Hepatic stellate cell (primary cell): ENCODE measurements around the gene PEX5L.
"Not testable (repeated sequence)": the region's sequence is repeated elsewhere in the genome, so short reads cannot be mapped to it uniquely, and the experiment has no call there.

Source experiments
- DNase-seq: peaks from one replicate; pipeline ENCODE4 v3.0.0; 2011; ENCODE audit warnings: low spot score

The PEX5L gene

DNA sequence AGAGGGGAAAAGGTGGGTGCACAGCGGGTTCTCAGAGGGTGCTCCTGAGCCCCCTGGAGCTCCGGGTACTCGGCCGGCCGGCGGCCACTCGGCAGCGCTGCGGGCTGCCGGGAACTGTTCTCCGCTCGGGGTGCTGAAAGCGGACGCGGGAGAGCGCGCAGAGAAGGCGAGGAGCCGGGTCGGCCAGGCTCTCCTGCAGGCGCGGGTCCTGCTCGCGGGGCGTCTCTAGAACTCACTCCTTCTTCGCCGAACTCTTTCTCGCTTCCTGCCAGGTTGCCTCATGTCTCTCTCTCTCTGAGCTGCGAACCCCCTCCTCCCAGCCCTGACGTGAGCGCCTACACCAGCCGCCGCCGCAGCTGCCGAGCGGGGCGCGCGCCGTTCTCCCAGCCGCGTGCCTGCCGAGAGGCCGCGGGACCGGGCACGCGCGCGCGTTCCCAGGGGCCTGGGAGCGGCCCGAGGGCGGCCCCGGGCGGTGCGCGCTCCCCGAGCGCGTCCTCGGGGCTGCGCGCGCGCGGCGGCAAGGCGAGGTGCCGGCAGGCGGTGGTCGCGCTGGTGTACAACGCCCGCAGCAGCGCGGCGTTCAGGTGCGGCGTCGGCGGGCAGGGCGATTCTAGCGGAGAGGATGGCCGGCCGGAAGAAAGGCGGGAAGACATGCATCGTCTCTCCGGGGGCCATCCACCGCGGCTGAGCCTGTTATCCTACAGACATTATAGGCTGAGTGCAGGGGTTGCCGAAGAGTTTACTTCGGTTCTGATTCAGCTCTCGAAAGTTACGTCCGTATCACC lies at the start of gene PEX5L:
TSS of gene PEX5L (minus strand) at position 267 of the 785 bp plus-strand sequence. CDS start 338 bp downstream, outside the sequence.
- DNase-seq = peak; percentile 20

GRCh38 chr3:180085122-180085710 lies 48.5 kb upstream of the PEX5L start:
- no peak for DNase-seq

GRCh38 chr3:180082699-180083098 lies 46.0 kb upstream of the PEX5L start:
- DNase-seq = no peak

- no peak for DNase-seq
These were observed 41.9 kb upstream of the PEX5L start for GRCh38 chr3:180078592-180078991.

- no peak for DNase-seq
These were observed 36.8 kb upstream of the PEX5L start for GRCh38 chr3:180073561-180073960.

- no peak for DNase-seq
These were observed 36.0 kb upstream of the PEX5L start for GRCh38 chr3:180072786-180073185.

- DNase-seq = no peak
These were observed 34.2 kb upstream of the PEX5L start for GRCh38 chr3:180070925-180071324.

DNA sequence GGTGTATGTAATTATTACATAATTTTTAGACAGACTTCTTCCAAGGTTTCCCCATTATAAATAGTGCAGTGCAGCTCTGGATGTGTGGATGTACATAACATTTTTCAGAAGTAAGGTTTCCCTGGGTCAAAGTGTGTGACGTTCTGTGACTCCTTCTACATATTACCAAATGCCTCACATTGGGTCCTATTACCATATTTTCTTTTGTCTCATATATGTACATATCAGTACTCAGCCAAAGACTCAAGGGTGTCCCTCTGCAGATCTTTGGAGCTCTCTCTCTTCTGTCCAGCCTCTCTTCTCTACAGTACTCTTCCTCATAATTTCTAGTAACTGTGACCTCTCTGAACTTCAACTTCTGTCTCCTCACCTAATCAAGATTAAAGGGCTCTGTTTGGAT lies 31.3 kb upstream of the PEX5L start:
- DNase-seq = no peak

DNA sequence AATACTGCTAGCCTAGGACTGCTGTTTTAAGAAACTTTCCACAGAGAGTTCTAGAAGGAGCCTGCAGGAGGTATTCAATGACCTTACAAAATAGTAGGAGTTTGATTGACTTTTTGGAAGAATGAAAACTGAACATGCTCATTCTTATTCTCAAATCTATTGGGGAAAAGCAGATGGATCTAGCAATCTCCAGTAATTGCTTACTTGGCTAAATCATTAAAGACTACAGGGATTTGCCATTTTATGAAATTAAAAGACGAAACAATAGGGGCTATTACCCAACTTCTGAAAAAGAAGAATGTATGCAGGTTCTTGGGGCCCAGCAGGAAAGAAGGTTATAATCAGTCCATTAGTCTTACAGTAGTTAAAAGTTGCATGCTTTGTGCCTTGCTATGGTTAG lies 29.9 kb upstream of the PEX5L start:
- no peak for DNase-seq

- no peak for DNase-seq
These were observed 27.0 kb upstream of the PEX5L start for GRCh38 chr3:180063783-180064182.

- DNase-seq = no peak
These were observed 26.0 kb upstream of the PEX5L start for GRCh38 chr3:180062771-180063170.

DNA sequence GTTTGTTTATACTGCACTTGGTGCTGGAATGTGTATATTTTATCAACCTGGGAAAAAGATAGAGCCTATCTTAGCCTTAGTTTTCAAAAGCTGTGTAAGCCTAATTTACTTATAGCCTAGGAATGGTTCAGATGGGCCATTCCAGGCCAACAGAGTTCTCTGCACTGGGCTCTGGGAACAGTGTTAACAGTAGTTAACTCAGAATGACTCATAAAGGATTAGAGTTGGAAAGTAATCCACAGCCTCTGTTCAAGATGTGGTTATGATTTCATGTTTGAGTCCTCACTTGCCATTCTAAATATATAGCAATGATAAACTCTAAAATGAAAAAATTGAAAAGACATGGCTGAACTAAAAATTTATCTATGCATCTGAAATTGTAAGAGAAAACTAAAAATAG lies 22.6 kb upstream of the PEX5L start:
- DNase-seq = no peak

- DNase-seq = no peak
These were observed 21.5 kb upstream of the PEX5L start for GRCh38 chr3:180058238-180058637.

- not testable (repeated sequence) for DNase-seq
These were observed 18.9 kb upstream of the PEX5L start for GRCh38 chr3:180055656-180056055.

DNA sequence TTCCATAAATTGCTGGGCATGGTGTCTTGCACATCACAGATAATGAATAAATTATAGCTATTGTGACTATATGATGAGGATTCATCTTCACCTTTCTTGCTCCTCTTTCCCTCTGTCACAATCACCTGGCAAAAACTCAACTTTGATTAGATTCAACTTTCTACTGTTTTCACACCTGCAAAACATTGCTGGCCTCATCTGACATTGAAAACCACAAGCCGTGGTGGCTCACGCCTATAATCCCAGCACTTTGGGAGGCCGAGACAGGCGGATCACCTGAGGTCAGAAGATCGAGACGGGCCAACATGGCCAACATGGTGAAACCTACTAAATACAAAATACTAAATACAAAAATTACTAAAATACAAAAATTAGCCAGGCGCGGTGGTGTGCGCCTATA lies 12.7 kb upstream of the PEX5L start:
- DNase-seq = no peak

- DNase-seq = no peak
These were observed 12.1 kb upstream of the PEX5L start for GRCh38 chr3:180048840-180049239.

DNA sequence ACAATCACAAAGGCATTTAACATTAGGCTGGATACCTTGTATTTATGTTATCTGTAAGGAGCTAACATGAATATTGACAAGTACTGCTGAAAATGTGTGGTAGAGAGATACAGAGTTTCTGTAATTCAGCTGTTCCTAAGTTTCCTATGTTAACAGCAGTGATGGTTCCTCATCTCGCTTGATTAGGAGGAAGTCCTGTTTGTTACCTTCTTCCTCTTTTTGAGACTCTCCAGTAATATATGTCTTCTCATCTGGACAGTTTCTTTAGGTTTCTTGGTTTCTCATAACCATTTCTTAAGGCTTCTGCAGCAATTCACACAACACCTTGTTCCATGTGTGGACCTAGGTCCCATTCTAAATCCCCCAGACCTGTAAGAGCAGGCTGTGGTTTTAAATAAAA lies 11.4 kb upstream of the PEX5L start:
- DNase-seq = no peak

DNA sequence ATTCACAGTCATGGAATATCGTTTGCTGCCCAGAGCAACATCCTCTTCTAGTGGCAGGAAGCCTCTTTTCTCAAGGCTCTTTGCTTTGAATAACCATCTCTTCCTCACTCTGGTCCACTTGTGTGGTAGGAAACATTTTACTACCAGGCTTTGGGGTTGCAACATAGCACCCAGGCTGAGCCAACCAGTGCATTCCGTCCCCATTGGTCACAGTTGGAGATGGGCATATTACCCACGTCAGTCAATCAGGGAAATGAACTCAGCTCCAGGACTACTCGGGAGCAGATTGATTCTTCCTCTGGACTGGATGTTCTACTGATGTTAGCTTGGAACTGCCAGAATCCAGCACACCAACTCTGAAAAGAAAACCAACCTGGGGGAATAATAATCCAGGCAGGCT lies 4.2 kb upstream of the PEX5L start:
- DNase-seq = no peak

- DNase-seq = no peak
These were observed 556 bp downstream of the PEX5L start for GRCh38 chr3:180036092-180036670.

DNA sequence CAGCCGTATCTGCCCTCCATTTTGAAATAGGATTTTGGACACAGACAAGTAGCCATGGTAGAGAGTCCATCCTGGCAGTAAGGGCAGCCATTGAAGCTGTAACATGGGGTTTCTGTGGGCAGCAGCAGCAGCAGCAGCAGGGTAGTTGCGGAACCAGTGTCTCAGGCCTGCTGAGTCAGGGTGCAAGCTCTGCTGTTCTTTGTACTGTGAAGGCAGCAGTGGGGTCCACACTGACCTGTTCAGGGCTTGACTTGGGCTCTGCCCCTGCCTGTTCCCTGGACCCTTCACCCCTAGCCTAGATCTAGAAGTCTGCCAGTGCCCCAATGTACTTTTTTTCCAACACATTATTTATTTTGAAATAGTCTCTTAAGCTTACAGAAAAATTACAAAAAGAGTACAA lies 9.7 kb downstream of the PEX5L start:
- DNase-seq = no peak

DNA sequence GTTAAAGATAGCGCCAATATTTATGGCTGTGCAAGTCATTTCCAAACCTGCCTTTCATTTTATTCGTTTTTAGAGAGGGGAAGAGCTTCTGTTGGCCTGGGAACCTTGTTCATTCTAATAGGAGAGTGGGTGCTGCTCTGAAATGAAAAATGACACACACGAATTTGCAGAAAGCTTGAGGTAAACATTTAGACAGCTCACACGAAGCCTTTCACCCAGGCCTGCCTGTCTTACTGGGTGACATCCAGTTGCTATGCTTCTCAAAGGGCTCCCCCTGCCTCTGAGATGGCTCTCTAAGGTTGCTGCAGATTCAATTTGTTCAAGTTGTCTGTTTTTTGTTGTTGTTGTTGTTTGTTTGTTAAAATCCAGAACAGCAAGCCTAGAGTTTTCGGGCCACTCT lies 18.2 kb downstream of the PEX5L start:
- DNase-seq = no peak

GRCh38 chr3:180017846-180018245 lies 18.9 kb downstream of the PEX5L start:
- DNase-seq = no peak

DNA sequence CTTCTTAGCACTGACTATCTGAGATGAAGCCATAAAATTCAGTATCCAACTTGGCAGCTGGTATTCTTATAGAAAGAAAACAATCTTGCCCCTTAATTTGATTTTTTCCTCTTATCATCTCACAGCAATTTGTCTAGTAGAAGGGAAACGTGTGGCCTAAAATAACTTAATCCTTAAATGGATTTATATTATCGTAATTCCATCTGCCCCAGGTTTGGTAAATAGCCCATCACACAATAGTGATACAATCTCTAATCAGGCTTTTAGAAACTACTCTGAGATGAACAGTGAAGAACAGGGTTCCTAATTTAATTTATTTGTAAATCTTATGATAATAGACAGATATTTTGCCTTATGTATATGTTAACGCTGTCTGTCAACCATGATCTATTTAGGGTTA lies 24.8 kb downstream of the PEX5L start:
- DNase-seq = no peak

DNA sequence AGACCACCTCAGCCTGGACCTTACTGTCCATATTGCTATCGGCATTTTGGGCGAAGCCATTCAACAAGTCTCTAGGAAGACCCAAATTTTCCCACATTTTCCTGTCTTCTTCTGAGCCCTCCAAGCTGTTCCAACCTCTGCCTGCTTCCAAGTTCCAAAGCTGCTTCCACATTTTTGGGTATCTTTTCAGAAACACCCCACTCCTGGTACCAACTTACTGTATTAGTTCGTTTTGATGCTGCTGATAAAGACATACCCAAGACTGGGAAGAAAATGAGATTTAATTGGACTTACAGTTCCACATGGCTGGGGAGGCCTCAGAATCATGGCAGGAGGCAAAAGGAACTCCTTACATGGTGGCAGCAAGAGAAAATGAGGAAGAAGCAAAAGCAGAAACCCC lies 28.4 kb downstream of the PEX5L start:
- DNase-seq = not testable (repeated sequence)
